Measurements from ENCODE around the gene DSG2. TPM values are rescaled to one million over a fixed set of nuclear protein-coding genes. Genes with fewer than 3 reads are reported as not detected.
"Not testable (repeated sequence)": the region's sequence is repeated elsewhere in the genome, so short reads cannot be mapped to it uniquely, and the experiment has no call there.

The DSG2 gene
- total RNA-seq, 2 experiments from 2014 or later, result 0.10 to 0.13 TPM

GRCh38 chr18:31491586-31491985 is 6.4 kb upstream of the DSG2 start:
- Mint-ChIP-seq H3K27ac (no peak overlapping the region), H3K36me3 (ENCODE audit: low read depth) (no peaks in the 10 kb centered on the region), H3K27me3 (peaks cover 4% of the 10 kb centered on the region), H3K9me3 (no peaks in the 10 kb centered on the region), H3K4me1 (no peaks in the 10 kb centered on the region), H3K4me3 (no peak overlapping the region)
- DNase-seq, result no peak
- CTCF ChIA-PET, result no interaction called here
- POLR2A ChIA-PET, result no interaction called here

- POLR2A ChIA-PET, result no interaction called here
- no peak for DNase-seq
- Mint-ChIP-seq H3K9me3 (no peaks in the 10 kb centered on the region), H3K4me3 (no peak overlapping the region), H3K27ac (no peak overlapping the region), H3K4me1 (no peaks in the 10 kb centered on the region), H3K27me3 (peaks cover 12% of the 10 kb centered on the region), H3K36me3 (ENCODE audit: low read depth) (no peaks in the 10 kb centered on the region)
- CTCF ChIA-PET, result no interaction called here
Observed at GRCh38 chr18:31492671-31493070, 5.3 kb upstream of the DSG2 start.

GRCh38 chr18:31493171-31493570 is 4.8 kb upstream of the DSG2 start:
- no peak for DNase-seq
- Mint-ChIP-seq H3K36me3 (ENCODE audit: low read depth) (no peaks in the 10 kb centered on the region), H3K4me1 (no peaks in the 10 kb centered on the region), H3K4me3 (no peak overlapping the region), H3K27me3 (peaks cover 13% of the 10 kb centered on the region), H3K27ac (no peak overlapping the region), H3K9me3 (no peaks in the 10 kb centered on the region)
- ChIA-PET CTCF (no interaction called here), POLR2A (no interaction called here)

DNA sequence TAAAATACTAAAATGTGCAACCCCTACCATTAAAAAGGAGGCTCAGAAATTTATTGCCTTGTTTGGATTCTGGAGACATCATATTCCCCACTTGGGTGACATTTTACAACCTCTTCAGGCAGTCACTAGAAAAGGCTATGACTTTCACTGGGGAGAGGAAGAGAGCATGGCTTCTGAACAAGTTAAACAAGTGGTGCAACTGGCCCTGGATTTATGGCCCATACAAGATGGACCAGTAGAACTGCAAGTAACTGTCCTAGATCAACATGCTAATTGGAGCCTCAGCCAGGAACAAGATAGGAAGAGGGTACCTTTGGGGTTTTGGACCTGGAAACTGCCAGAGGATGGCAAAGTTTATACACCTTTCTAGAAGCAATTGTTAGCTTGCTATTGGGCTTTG is 4.0 kb upstream of the DSG2 start:
- no peak overlapping the region for H3K4me3 Mint-ChIP-seq
- CTCF ChIA-PET, result no interaction called here
- POLR2A ChIA-PET, result no interaction called here
- no peaks in the 10 kb centered on the region for H3K9me3 Mint-ChIP-seq
- H3K36me3 Mint-ChIP-seq (ENCODE audit: low read depth), result no peaks in the 10 kb centered on the region
- H3K27ac Mint-ChIP-seq, result no peak overlapping the region
- no peak for DNase-seq
- H3K27me3 Mint-ChIP-seq, result peaks cover 18% of the 10 kb centered on the region
- H3K4me1 Mint-ChIP-seq, result peaks cover 1% of the 10 kb centered on the region

DNA sequence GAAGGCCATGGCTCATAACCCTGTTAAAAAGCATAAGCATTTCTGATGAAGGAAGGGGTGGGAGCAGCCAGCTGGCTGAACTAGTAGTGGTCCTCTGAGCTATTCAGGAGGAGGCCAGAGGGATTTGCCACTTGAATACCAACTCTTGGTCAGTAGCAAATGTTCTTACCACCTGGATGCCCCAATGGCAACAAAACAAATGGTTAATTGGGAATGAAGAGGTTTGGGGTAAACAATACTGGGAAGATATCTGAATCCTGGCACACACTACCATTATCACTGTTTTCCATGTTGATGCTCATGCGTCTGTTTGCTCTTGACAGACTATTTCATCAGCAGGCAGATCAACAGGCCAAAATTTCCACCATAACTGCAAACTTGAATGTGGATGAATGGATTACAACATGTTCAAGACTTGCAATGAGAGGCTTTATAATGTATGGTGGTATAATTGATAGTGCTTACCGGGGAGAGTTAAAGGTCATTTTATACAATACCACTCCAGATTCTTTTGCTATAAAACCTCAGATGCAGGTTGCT is 3.2 kb upstream of the DSG2 start:
- H3K4me1 Mint-ChIP-seq; DNase-seq; H3K4me3 Mint-ChIP-seq; H3K36me3 Mint-ChIP-seq (ENCODE audit: low read depth); H3K9me3 Mint-ChIP-seq; CTCF ChIA-PET; H3K27ac Mint-ChIP-seq; POLR2A ChIA-PET: not testable (repeated sequence)
- H3K27me3 Mint-ChIP-seq, result peaks cover 25% of the 10 kb centered on the region

- Mint-ChIP-seq H3K27ac (no peak overlapping the region), H3K4me1 (peaks cover 3% of the 10 kb centered on the region), H3K9me3 (no peaks in the 10 kb centered on the region), H3K36me3 (ENCODE audit: low read depth) (no peaks in the 10 kb centered on the region), H3K27me3 (peaks cover 32% of the 10 kb centered on the region), H3K4me3 (no peak overlapping the region)
- ChIA-PET POLR2A (no interaction called here), CTCF (no interaction called here)
- DNase-seq, result no peak
Observed at GRCh38 chr18:31497404-31497835, 557 bp upstream of the DSG2 start.

- Mint-ChIP-seq H3K27me3 (peaks cover 32% of the 10 kb centered on the region), H3K4me1 (peaks cover 3% of the 10 kb centered on the region), H3K27ac (no peak overlapping the region), H3K36me3 (ENCODE audit: low read depth) (no peaks in the 10 kb centered on the region), H3K9me3 (no peaks in the 10 kb centered on the region), H3K4me3 (peak overlapping the region; percentile 53)
- ChIA-PET CTCF (no interaction called here), POLR2A (no interaction called here)
- no peak for DNase-seq
Observed at GRCh38 chr18:31498574-31499524, 872 bp downstream of the DSG2 start.

DNA sequence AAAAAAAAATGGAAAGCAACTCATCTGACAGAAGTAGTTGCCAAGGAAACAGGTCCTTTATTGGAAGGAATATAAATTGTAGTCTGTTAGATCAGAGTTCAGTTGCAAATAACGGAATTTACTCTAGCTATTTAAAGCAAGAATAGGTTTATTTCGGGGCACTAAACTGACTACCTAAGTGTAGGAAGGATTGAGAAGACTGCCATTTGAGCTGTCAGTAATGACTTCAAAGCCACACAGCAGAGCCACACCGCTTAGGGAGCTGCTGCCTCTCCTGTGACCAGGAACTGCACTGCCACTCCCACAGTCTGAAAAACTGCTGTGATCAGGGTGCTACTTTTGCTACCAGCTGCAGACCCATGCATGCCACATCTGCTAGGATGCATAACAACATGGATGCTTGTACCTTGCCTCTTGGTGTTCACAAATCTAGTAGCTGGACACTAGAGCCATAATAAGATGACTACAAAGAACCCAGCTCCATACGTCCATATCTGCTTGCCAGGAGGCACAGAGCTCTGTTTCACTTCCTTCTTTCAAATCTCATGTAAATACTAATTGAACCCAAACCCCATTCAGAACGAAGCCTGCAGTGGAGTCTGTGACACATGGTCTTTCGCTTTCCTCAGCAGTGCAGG is 2.2 kb downstream of the DSG2 start:
- no peak for DNase-seq
- Mint-ChIP-seq H3K36me3 (ENCODE audit: low read depth) (no peaks in the 10 kb centered on the region), H3K27ac (no peak overlapping the region), H3K9me3 (no peaks in the 10 kb centered on the region), H3K4me3 (no peak overlapping the region), H3K27me3 (peaks cover 32% of the 10 kb centered on the region), H3K4me1 (peaks cover 3% of the 10 kb centered on the region)
- POLR2A ChIA-PET, result no interaction called here
- CTCF ChIA-PET, result no interaction called here

GRCh38 chr18:31503011-31503410 is 5.0 kb downstream of the DSG2 start:
- H3K9me3 Mint-ChIP-seq, result no peaks in the 10 kb centered on the region
- H3K4me3 Mint-ChIP-seq, result no peak overlapping the region
- H3K27ac Mint-ChIP-seq, result no peak overlapping the region
- CTCF ChIA-PET, result no interaction called here
- H3K36me3 Mint-ChIP-seq (ENCODE audit: low read depth), result no peaks in the 10 kb centered on the region
- no peak for DNase-seq
- H3K27me3 Mint-ChIP-seq, result peaks cover 20% of the 10 kb centered on the region
- H3K4me1 Mint-ChIP-seq, result peaks cover 3% of the 10 kb centered on the region
- POLR2A ChIA-PET, result no interaction called here

GRCh38 chr18:31504455-31505147 is 6.6 kb downstream of the DSG2 start:
- peaks cover 8% of the 10 kb centered on the region for H3K27me3 Mint-ChIP-seq
- no peaks in the 10 kb centered on the region for H3K36me3 Mint-ChIP-seq (ENCODE audit: low read depth)
- ChIA-PET POLR2A (no interaction called here), CTCF (no interaction called here)
- no peak overlapping the region for H3K4me3 Mint-ChIP-seq
- DNase-seq, result no peak
- no peaks in the 10 kb centered on the region for H3K4me1 Mint-ChIP-seq
- H3K9me3 Mint-ChIP-seq, result no peaks in the 10 kb centered on the region
- H3K27ac Mint-ChIP-seq, result no peak overlapping the region

DNA sequence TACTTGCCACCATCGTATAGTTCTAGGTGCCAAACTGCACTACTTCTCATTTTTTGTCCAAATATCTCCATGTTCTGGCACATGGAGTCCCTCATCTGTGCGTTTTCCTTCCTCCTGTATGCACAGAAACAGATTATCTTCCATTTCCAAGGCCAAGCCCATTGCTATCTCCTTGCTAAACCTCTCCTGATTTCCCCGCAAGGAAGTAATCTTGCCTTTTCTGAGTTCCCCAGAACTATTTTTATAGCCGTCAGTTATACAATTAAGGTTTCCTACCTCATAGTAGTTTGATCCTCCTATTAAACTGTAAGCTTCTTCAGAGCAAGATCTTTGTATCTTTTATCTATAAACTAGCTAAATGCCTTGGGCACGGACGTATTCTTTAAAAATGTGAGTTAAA is 7.2 kb downstream of the DSG2 start:
- Mint-ChIP-seq H3K9me3 (no peaks in the 10 kb centered on the region), H3K27ac (no peak overlapping the region), H3K4me1 (no peaks in the 10 kb centered on the region), H3K27me3 (peaks cover 6% of the 10 kb centered on the region), H3K4me3 (no peak overlapping the region), H3K36me3 (ENCODE audit: low read depth) (no peaks in the 10 kb centered on the region)
- POLR2A ChIA-PET, result no interaction called here
- CTCF ChIA-PET, result no interaction called here
- DNase-seq, result no peak

DNA sequence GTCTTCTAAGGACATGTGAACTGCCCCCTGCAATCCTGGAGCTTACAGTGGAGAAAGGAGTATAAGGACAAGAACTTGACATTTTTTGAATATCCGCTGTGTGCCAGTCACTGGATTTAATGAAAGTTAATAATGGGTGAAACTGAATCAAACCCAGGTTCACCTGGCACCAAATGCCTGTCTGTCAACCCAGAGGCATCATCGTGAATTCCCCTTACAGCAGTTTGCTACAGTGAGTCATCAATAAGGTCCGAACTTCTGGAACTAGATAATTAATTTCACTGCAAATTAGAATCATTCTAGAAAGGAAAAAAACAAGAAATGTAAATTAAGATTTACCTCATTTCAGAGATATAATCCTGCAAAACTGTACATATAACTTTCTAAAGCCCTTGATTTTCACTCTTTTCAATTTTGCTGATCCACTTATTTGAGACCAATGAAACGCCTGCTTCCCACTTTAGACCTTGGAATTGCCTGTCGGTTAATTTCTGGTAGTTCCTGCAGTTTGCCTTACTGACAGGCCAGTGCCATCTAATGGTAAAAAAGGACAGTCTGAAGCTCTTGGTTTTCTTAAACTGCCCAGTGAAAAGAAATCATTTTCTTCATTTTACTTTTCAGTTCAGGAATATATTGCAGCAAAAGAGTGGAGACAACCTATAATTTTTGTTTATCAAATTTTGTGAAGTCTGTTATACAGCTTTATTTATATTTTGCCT is 8.2 kb downstream of the DSG2 start:
- H3K4me3 Mint-ChIP-seq, result no peak overlapping the region
- H3K27me3 Mint-ChIP-seq, result peaks cover 3% of the 10 kb centered on the region
- no peaks in the 10 kb centered on the region for H3K36me3 Mint-ChIP-seq (ENCODE audit: low read depth)
- ChIA-PET CTCF (no interaction called here), POLR2A (no interaction called here)
- no peaks in the 10 kb centered on the region for H3K4me1 Mint-ChIP-seq
- DNase-seq, result no peak
- H3K27ac Mint-ChIP-seq, result no peak overlapping the region
- no peaks in the 10 kb centered on the region for H3K9me3 Mint-ChIP-seq

DNA sequence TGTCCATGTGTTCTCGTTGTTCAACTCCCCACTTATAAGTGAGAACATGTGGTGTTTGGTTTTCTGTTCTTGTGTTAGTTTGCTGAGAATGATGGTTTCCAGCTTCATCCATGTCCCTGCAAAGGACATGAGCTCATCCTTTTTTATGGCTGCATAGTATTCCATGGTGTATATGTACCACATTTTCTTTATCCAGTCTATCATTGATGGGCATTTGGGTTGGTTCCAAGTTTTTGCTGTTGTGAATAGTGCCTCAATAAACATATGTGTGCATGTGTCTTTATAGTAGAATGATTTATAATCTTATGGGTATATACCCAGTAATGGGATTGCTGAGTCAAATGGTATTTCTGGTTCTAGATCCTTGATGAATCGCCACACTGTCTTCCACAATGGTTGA is 9.1 kb downstream of the DSG2 start:
- H3K36me3 Mint-ChIP-seq (ENCODE audit: low read depth); DNase-seq; H3K4me1 Mint-ChIP-seq; H3K27ac Mint-ChIP-seq; POLR2A ChIA-PET; H3K4me3 Mint-ChIP-seq; CTCF ChIA-PET; H3K27me3 Mint-ChIP-seq; H3K9me3 Mint-ChIP-seq: not testable (repeated sequence)
